Stimulated activated CD8-positive, alpha-beta memory T cell treated with anti-CD3 and anti-CD28 coated beads, Interleukin-7, amount 100 ng/mL, for 24 hours (primary cell): ENCODE results near the gene SPON2.
"Not testable (repeated sequence)": the region's sequence is repeated elsewhere in the genome, so short reads cannot be mapped to it uniquely, and the experiment has no call there.

Source experiments
- DNase-seq: peaks from one replicate; pipeline ENCODE4 v3.0.0-alpha.2; 2020; ENCODE audit warnings: low read depth

SPON2 gene

DNA sequence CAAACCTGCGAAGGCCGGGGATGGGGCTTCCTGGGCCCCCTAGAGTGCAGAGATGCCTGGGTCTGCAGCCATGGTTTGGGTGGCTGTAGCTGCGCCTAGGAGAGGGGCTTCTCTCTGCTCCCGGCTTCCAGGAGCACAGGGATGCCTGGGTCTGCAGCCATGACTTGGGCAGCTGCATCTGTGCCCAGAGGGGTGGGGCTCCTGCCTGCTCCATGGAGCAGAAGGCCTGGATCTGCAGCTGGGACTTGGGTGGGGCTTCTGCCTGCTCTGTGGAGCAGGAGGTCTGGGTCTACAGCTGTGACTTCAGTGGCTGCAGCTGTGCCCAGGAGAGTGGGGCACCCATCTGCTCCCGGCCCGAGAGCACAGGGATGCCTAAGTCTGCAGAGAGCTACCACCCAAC is 20.8 kb downstream of the SPON2 start:
- DNase-seq, result no peak

DNA sequence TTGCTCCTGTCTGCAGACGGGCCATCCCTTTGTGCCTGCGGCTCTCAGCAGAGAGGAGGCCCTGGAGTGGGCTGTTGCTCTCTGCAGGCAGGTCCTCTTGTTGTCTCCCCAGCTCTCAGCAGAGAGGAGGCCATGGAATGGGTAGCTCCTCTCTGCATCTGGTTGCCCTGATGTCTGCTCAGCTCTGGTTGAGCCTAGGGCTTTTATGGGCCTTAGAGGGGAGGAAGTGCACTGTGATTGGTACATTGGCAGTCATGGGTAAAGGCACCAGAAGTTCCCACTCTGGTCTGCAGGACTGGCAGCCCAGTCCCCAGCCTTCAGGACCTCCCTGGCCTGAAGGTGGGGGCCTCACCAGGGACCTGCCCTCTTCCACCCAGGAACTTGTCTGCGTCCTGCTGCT is 21.5 kb downstream of the SPON2 start:
- no peak for DNase-seq

DNA sequence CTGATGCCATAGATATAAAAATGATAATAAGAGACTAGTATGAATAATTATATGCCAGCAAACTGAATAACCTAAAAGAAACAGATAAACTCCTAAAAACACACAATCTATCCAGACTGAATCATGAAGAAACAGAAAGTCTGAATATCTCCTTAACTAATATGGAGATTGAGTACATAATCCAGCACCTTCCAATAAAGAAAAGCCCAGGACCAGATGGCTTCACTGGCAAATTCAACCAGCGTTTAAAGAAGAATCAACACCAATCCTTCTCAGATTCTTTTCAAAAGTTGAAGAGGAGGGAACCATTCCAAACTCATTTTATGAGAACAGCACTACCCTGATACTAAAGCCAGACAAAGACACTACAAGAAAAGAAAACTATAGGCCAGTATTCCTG is 32.5 kb downstream of the SPON2 start:
- DNase-seq, result no peak

DNA sequence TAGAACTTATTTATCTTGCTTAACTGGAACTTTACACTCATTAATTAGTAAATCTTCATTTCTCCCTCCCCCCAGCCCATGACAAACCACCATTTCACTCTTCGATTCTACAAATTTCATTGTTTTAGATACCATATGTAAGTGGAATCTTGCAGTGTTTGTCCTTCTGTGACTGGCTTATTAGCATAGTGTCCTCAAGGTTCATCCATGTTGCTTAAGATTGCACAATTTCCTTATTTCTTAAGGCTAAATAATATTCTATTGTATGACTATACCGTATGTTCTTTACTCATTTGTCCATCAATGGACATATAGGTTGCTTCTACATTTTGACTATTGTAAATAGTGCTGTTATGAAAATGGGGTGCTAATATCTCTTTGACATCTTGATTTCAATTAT is 34.5 kb downstream of the SPON2 start:
- DNase-seq, result no peak

DNA sequence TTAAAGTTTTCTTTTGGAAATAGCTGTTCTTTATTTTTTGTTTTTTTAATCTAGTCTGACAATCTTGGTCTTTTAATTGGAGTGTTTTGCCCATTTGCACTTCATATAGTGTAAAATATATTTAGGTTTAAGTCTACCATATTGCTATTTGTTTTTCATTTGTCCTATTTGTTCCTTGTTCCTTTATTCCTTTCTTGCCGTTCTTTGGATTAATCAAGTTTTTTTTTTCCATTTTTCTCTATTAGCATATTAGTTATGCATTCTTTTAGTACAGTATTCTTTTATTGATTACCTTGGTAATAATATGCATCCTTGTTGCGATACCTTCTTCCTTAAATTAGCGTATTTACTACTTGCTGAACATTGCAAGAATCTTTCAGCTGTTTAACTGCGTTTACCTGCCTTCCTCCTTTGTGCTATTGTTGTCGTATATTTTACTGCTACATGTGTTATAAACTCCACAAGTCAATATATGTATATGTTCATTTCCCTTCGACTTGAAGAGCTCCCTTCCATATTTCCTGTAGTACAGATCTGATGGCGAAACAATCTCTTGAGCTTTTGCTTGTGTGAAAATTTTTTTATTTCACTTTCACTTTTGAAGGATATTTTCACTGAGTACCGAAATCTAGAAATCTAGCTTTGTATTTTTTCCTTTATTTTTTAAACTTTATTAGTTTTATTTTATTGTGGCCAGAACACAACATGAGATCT is 35.2 kb downstream of the SPON2 start:
- DNase-seq, result no peak

DNA sequence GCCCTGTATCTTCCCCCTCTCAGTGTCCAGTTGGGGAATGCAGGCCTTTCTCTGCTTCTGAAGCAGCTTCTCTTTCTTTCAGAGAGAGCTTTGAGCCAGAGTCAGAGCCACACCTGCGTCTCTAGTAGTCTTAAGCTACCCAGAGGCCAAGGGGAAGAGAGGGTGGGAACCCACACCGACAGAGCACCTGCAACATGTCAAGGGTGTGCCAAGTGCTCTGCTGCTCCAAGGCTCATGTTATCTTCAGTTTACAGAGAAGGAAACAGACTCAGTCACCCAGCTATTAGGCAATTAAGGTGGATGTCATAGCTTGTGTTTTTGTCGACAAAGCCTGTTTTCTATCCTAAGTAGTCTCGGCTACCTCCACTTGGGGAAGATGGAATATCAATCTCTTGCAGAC is 36.3 kb downstream of the SPON2 start:
- no peak for DNase-seq

DNA sequence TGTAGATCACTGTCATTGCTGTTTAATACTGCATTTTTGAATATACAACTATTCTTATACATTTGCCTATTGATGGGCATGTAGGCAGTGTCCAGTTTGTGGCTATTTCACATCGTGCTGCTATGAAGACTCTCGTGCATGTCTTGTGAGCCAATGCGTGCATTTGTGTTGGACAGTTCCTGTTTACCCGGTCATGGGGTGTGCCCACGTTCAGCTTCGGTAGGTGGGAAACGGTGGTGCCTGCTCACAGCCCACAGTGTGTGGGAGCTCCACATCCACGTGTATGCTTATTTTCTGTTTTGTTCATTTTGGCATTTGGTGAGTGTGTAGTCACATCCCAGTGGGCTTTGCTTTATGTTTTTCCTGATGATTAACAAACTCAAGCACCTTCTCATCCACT is 39.4 kb downstream of the SPON2 start:
- DNase-seq, result no peak

DNA sequence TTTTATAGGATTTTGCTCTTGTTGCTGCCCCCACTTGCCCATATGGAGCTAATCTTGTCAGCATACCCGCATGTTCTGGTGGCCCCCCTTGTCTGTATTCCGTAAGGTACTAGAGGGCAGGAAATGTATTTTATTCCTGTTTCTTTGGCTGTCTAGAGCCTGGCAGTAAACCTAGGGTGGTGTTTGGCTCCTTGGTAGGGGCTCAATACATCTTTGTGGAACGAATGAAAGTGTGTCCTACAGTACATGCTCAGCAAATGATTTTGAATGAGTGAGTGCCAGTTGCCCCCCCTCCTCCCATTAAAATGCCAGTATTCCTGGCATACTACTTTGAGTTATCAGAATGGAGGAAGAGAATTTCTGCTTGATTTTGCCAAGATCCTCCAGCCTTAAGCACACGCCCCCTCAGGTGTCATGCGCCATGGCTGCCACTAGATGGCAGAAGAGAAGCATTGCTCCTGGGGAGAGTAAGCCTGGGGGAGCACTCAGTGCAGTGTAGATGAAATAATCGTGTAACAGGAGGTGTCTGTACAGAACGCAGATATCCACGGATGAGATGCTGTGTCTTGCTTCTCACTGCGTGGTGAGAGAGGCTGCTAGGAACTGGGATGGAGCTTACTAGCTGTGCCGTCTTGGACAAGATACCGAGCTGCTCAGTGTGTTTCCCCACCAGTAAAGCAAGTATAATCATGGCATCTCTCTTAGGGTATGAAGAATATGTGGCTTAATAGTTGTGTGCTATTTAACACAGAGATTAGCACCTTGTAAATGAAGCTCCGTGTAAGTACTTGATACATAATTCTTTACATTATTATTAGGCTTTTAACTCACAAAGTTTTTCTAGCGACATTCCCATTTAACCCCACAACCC is 41.8 kb downstream of the SPON2 start:
- peak; percentile 53 for DNase-seq

DNA sequence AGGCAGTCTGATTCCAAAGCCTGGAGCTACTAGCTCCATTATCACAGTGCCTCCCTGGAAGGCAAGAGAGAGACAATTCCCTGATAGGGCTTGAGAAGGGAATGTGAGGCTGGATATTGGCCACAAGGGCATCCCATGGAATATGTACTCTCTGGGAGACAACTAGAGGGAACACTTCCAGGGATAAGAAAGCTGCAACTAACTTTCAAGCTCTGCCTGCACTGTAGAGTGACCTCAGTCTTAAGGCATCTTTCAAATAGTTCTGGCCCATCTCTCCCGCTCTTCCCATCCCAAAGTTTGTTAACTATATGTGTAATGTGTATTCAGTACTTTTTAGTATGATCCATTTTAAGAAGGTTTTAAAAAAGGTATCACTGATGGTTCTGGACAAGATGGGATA is 45.9 kb downstream of the SPON2 start:
- no peak for DNase-seq

DNA sequence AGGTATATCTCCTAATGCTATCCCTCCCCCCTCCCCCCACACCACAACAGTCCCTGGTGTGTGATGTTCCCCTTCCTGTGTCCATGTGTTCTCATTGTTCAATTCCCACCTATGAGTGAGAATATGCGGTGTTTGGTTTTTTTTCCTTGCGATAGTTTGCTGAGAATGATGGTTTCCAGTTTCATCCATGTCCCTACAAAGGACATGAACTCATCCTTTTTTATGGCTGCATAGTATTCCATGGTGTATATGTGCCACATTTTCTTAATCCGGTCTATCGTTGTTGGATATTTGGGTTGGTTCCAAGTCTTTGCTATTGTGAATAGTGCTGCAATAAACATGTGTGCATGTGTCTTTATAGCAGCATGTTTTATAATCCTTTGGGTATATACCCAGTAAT is 46.9 kb downstream of the SPON2 start:
- DNase-seq, result not testable (repeated sequence)

DNA sequence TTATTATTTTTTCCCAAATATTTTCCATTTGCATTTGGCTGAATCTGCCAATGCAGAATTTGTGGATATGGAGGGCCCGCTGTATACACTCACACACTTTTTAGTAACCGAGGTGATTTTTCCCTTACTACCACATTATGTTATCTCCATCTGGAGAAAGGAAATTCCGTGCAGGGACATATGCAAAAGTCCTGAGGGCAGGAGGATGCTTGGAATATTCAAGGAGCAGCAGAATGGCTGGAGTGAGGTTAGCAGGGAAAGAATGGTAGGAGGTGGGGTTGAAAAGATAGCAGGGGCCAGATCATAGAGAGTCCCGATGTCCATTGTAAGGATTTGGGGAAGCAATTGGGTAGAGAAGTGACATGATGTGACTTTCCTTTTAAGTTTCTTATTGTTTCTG is 47.6 kb downstream of the SPON2 start:
- DNase-seq, result no peak

DNA sequence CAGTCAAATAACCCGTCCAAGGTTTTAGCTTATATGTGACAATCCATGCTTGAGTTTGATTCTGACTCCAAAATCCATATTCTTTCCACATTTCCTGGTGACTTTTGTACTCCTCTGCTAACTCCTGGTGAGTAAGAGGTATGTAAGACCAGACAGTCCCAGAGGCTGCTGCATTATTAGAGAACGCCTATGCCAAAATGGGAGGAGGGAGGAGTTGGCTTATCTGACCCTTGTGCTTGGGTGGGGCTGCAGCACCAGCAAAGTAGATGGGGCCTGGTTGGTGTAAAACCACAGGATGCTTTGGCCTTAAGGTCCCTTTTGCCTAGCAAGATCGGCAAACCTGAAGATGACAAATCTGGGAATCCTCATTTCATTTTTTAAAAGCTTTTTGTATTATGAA is 49.9 kb downstream of the SPON2 start:
- no peak for DNase-seq
